HG02763 (cell line): Measurements from ENCODE around the gene NCF1.
"Not testable (repeated sequence)": the region's sequence is repeated elsewhere in the genome, so short reads cannot be mapped to it uniquely, and the experiment has no call there.

ENCODE experiments used
- ATAC-seq: cut with Tn5 transposase; IDR thresholded peaks from one replicate; pipeline ENCODE4 v1.9.1; 2021; ENCODE audit warnings: mild to moderate bottlenecking, moderate library complexity; ENCODE audit not compliant: unreplicated experiment

NCF1 gene

GRCh38 chr7:74773760-74774750 is at the start of gene NCF1:
Gene NCF1 (plus strand): TSS chr7:74774011. CDS start chr7:74774032, 21 bp downstream.
- peak; percentile 83 for ATAC-seq

- no peak for ATAC-seq
Observed at GRCh38 chr7:74725840-74726239, 48.0 kb upstream of the NCF1 start.

GRCh38 chr7:74726309-74727101 is 47.3 kb upstream of the NCF1 start:
- ATAC-seq, result no peak

- not testable (repeated sequence) for ATAC-seq
Observed at GRCh38 chr7:74728686-74729085, 45.1 kb upstream of the NCF1 start.

GRCh38 chr7:74730186-74730585 is 43.6 kb upstream of the NCF1 start:
- not testable (repeated sequence) for ATAC-seq

- not testable (repeated sequence) for ATAC-seq
Observed at GRCh38 chr7:74739974-74740703, 33.7 kb upstream of the NCF1 start.

GRCh38 chr7:74743936-74744557 is 29.8 kb upstream of the NCF1 start:
- not testable (repeated sequence) for ATAC-seq

- not testable (repeated sequence) for ATAC-seq
Observed at GRCh38 chr7:74753921-74754482, 19.8 kb upstream of the NCF1 start.

GRCh38 chr7:74756673-74757072 is 17.1 kb upstream of the NCF1 start:
- not testable (repeated sequence) for ATAC-seq

- not testable (repeated sequence) for ATAC-seq
Observed at GRCh38 chr7:74758268-74758667, 15.5 kb upstream of the NCF1 start.

GRCh38 chr7:74758982-74759381 is 14.8 kb upstream of the NCF1 start:
- not testable (repeated sequence) for ATAC-seq

- ATAC-seq, result not testable (repeated sequence)
Observed at GRCh38 chr7:74765205-74765918, 8.4 kb upstream of the NCF1 start.

- ATAC-seq, result not testable (repeated sequence)
Observed at GRCh38 chr7:74766509-74766908, 7.3 kb upstream of the NCF1 start.

- ATAC-seq, result not testable (repeated sequence)
Observed at GRCh38 chr7:74766991-74767390, 6.8 kb upstream of the NCF1 start.

- ATAC-seq, result not testable (repeated sequence)
Observed at GRCh38 chr7:74770062-74770461, 3.7 kb upstream of the NCF1 start.

- ATAC-seq, result not testable (repeated sequence)
Observed at GRCh38 chr7:74772093-74772492, 1.7 kb upstream of the NCF1 start.

GRCh38 chr7:74775111-74775510 is 1.3 kb downstream of the NCF1 start:
- ATAC-seq, result not testable (repeated sequence)

- not testable (repeated sequence) for ATAC-seq
Observed at GRCh38 chr7:74779053-74779452, 5.2 kb downstream of the NCF1 start.

GRCh38 chr7:74781746-74782145 is 7.9 kb downstream of the NCF1 start:
- ATAC-seq, result not testable (repeated sequence)
